Cardiac fibroblast (primary cell): ENCODE results near the gene DNM2.
"Not testable (repeated sequence)": the region's sequence is repeated elsewhere in the genome, so short reads cannot be mapped to it uniquely, and the experiment has no call there.

Experiments used
- DNase-seq, 2 donors: peaks; one replicate each; pipeline versions ENCODE4 v3.0.0 to v3.0.0-alpha.2; 2010; ENCODE audit warnings: low read depth in 2 of 2
- H3K4me3 ChIP-seq, 2 donors: replicated peaks in 1 of 2; 1 replicate in 1 of 2; 2 replicates in 1 of 2; pipeline ENCODE4 v1.5.1; 2011; ENCODE audit warnings: low read depth in 2 of 2, low read length in 2 of 2, mild to moderate bottlenecking in 2 of 2, moderate library complexity in 1 of 2
- CTCF ChIP-seq: IDR thresholded peaks from one replicate; pipeline ENCODE4 v1.5.1; 2011; ENCODE audit warnings: low read depth, mild to moderate bottlenecking, low read length, inconsistent platforms

DNM2 gene

GRCh38 chr19:10736916-10737551, 19.2 kb downstream of the DNM2 start:
- no peak for DNase-seq
- TF ChIP-seq CTCF: no peak
- H3K4me3 ChIP-seq: no peak overlapping the region

GRCh38 chr19:10737722-10738121, 19.8 kb downstream of the DNM2 start:
- H3K4me3 ChIP-seq: no peak overlapping the region
- TF ChIP-seq CTCF: no peak
- no peak for DNase-seq

- no peak for DNase-seq
- no peak overlapping the region for H3K4me3 ChIP-seq
- TF ChIP-seq CTCF: no peak
Measured at GRCh38 chr19:10740798-10741197, 22.9 kb downstream of the DNM2 start.

GRCh38 chr19:10742476-10742875, 24.6 kb downstream of the DNM2 start:
- no peak for DNase-seq

GRCh38 chr19:10744253-10744798, 26.4 kb downstream of the DNM2 start:
- DNase-seq: no peak
- TF ChIP-seq CTCF: no peak
- no peak overlapping the region for H3K4me3 ChIP-seq

More at GRCh38 chr19:10742476-10742875, 24.6 kb downstream of the DNM2 start:
- H3K4me3 ChIP-seq: no peak overlapping the region
- no peak for TF ChIP-seq CTCF

- no peak for TF ChIP-seq CTCF
- H3K4me3 ChIP-seq: no peak overlapping the region
- no peak for DNase-seq
Measured at GRCh38 chr19:10744801-10745293, 27.0 kb downstream of the DNM2 start.

GRCh38 chr19:10746437-10746836, 28.6 kb downstream of the DNM2 start:
- not testable (repeated sequence) for DNase-seq, H3K4me3 ChIP-seq
